Measurements from ENCODE around the gene C3orf20. TPM values are rescaled to one million over a fixed set of nuclear protein-coding genes. Genes with fewer than 3 reads are reported as not detected.

The C3orf20 gene
- total RNA-seq, 4 donors from 2014 or later: not detected

DNA sequence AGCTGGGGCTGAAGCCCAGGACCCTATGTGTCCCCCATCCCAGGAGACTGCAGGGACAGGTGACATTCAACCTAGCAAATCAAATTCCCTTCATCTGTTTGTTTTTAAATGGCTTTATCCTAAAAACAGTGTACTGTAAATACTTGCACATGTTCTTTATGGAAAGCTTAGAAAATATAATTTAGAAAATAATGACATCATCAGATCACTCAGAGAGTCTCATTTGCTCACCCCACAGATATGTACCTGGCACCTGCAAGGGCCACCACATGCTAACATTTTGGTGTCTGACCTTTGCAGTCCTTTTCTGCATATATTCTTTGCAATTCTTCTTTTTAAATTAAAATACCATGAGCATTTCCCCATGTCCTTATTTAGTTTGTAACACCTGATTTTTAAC is 85.2 kb downstream of the C3orf20 start:
- Histone ChIP-seq H3K36me3 (no peaks in the 10 kb centered on the region), H3K27ac (no peak overlapping the region), H3K27me3 (no peaks in the 10 kb centered on the region), H3K4me3 (no peak overlapping the region), H3K9me3 (no peaks in the 10 kb centered on the region), H3K4me1 (no peaks in the 10 kb centered on the region)
- no peak for TF ChIP-seq POLR2A (IDR thresholded peaks at IDR 0.05)
- TF ChIP-seq, protein P1, sequence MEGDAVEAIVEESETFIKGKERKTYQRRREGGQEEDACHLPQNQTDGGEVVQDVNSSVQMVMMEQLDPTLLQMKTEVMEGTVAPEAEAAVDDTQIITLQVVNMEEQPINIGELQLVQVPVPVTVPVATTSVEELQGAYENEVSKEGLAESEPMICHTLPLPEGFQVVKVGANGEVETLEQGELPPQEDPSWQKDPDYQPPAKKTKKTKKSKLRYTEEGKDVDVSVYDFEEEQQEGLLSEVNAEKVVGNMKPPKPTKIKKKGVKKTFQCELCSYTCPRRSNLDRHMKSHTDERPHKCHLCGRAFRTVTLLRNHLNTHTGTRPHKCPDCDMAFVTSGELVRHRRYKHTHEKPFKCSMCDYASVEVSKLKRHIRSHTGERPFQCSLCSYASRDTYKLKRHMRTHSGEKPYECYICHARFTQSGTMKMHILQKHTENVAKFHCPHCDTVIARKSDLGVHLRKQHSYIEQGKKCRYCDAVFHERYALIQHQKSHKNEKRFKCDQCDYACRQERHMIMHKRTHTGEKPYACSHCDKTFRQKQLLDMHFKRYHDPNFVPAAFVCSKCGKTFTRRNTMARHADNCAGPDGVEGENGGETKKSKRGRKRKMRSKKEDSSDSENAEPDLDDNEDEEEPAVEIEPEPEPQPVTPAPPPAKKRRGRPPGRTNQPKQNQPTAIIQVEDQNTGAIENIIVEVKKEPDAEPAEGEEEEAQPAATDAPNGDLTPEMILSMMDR (IDR thresholded peaks at IDR 0.05): no peak
- intact Hi-C loops (cut with DNase I): no loop called here
- DNase-seq: no peak

DNA sequence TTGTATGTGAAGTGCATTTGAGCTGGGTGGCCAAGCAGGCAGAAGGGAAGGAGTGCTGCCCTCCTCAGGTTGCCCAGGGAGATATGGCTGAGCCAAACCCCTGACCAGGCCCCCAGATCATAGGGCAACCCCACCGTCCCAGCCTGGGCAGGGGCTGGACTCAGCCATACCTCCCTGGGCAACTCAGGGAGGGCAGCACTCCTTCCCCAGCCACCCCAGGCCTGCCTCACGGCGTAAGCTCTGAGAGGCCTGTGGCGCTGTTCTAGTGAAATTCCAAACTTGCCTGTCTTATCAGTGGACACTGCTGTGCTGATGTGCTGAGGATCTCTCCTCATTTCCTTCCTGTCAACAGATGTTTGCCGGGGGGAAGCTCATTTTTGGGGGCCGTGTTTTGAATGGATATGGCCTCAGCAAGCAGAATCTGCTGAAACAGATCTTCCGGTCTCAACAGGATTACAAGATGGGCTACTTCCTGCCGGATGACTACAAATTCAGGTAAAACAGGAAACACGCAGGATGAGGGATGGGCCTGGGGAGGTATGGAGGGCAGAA is 86.3 kb downstream of the C3orf20 start:
- no peak for DNase-seq
- Histone ChIP-seq H3K9me3 (no peaks in the 10 kb centered on the region), H3K27ac (no peak overlapping the region), H3K4me3 (no peak overlapping the region), H3K27me3 (no peaks in the 10 kb centered on the region), H3K4me1 (no peaks in the 10 kb centered on the region), H3K36me3 (no peaks in the 10 kb centered on the region)
- WGBS, 2 donors: 41 to 69% methylated on average over 3 to 8 of the region's 9 CpGs
- intact Hi-C loops (cut with DNase I): no loop called here
- TF ChIP-seq, protein P1 (IDR thresholded peaks at IDR 0.05): no peak
- no peak for TF ChIP-seq POLR2A (IDR thresholded peaks at IDR 0.05)

DNA sequence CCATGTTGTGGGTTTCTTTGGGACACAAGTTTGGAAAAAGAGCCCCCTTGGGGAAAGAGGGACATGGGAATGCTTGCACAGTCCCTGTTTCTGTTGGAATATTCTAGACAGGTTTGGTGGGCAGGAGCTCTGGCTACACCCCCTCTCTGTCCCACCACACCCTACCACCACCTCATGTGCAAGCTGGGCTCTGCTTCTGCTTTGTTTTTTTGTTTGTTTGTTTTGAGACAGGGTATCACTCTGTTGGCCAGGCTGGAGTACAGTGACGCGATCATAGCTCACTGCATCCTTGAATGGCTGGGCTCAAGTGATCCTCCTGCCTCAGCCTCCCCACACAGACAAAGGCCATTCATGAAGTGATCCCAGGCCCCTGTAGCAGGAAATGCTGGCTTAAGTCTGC is 86.9 kb downstream of the C3orf20 start:
- H3K4me3 ChIP-seq: no peak overlapping the region
- no peaks in the 10 kb centered on the region for H3K36me3 ChIP-seq
- intact Hi-C loops (cut with DNase I): no loop called here
- DNase-seq: no peak
- H3K27ac ChIP-seq: no peak overlapping the region
- no peak for TF ChIP-seq POLR2A (IDR thresholded peaks at IDR 0.05)
- TF ChIP-seq, protein P1 (IDR thresholded peaks at IDR 0.05): no peak
- no peaks in the 10 kb centered on the region for H3K9me3 ChIP-seq
- no peaks in the 10 kb centered on the region for H3K4me1 ChIP-seq
- no peaks in the 10 kb centered on the region for H3K27me3 ChIP-seq
- 95 to 100% methylated on average over 2 of the region's 2 CpGs for WGBS, 2 donors

DNA sequence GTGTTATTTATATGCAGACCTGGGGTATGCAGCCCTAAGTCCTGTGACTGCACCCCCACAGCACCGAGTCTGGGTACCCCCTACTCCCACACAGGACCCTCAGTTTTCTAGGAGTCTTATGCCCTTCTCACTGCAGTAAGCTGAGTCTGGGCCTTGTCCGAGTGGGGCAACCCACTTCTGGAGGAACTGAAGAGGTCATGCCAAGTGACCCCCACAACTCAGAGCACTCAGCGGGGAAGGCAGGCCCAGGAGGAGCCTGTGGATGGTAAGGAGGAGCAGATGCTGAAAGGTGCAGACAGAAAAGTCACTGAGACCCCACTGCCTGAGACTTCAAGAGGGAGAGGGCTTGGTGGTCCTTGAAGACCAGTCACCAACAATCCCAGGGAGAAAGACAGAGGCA is 87.8 kb downstream of the C3orf20 start:
- no peaks in the 10 kb centered on the region for H3K36me3 ChIP-seq
- H3K9me3 ChIP-seq: no peaks in the 10 kb centered on the region
- H3K4me3 ChIP-seq: no peak overlapping the region
- TF ChIP-seq POLR2A (IDR thresholded peaks at IDR 0.05): no peak
- TF ChIP-seq, protein P1 (IDR thresholded peaks at IDR 0.05): no peak
- no peak overlapping the region for H3K27ac ChIP-seq
- H3K27me3 ChIP-seq: no peaks in the 10 kb centered on the region
- no peak for DNase-seq
- no peaks in the 10 kb centered on the region for H3K4me1 ChIP-seq
- WGBS, 2 donors: 50 to 100% methylated on average over 1 of the region's 3 CpGs
- intact Hi-C loops (cut with DNase I): no loop called here

DNA sequence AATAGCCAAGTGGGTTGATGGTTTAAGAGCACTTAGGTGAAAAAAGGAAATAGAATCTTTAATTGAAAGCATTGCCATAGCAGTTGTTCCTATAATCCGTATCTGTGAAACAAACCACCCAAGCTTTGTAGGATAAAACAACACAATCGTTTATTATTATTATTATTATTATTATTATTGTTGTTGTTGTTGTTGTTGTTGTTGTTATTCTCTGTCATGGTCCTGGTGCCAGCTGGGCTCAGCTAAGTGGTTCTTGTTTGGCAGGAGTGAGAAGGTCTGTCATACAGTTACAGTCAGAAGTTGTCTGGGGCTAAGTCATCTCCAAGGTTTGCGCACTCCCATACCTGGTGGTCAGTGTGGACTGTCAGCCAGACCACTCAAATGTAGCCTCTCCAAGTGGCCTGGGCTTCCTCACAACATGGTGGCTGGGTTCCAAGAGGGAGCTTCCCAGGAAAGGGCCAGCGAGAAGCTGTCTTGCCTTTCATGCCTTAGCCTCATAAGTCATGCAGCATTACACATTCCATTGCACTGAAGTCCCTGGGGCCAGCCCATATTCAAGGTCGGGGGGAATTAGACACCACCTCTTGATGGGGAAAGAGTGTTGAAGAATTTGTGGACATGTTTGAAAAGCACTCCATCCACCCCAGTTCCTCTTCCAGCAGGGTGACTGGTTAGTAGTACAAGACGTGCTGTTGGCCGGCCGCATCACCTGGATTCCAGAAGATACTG is 89.6 kb downstream of the C3orf20 start:
- intact Hi-C loops (cut with DNase I): no loop called here
- TF ChIP-seq POLR2A (IDR thresholded peaks at IDR 0.05): no peak
- TF ChIP-seq, protein P1 (IDR thresholded peaks at IDR 0.05): no peak
- WGBS, 2 donors: 77 to 87% methylated on average over 4 to 8 of the region's 8 CpGs

More for the DNA sequence above, 89.6 kb downstream of the C3orf20 start:
- H3K36me3 ChIP-seq: no peaks in the 10 kb centered on the region
- H3K27ac ChIP-seq: no peak overlapping the region
- no peaks in the 10 kb centered on the region for H3K27me3 ChIP-seq
- H3K9me3 ChIP-seq: no peaks in the 10 kb centered on the region
- no peaks in the 10 kb centered on the region for H3K4me1 ChIP-seq
- H3K4me3 ChIP-seq: no peak overlapping the region
- DNase-seq: no peak

Measured in esophagus squamous epithelium (tissue), 5 donors.